Renal cortical epithelial cell (primary cell): ENCODE results near the gene MSANTD7. TPM values are rescaled to one million over a fixed set of nuclear protein-coding genes. Genes with fewer than 3 reads are reported as not detected.
"Not testable (repeated sequence)": the region's sequence is repeated elsewhere in the genome, so short reads cannot be mapped to it uniquely, and the experiment has no call there.

ENCODE experiments used
- DNase-seq: peaks from one replicate; pipeline ENCODE4 v3.0.0-alpha.2; 2011; ENCODE audit warnings: low read depth
- total RNA-seq: library from RNA; depleted of rRNA; stranded (reverse); fragments of >200 nt; gene quantifications from 2 replicates; pipeline ENCODE4 v1.2.3, GENCODE V29; 2014

MSANTD7 gene
- total RNA-seq, 1 donor from 2014 or later: 17.6 TPM

GRCh38 chr10:14837003-14837756, 926 bp upstream of the MSANTD7 start:
- peak; percentile 21 for DNase-seq

- DNase-seq: peak; percentile 12
Measured at GRCh38 chr10:14838582-14839304, 637 bp downstream of the MSANTD7 start.

DNA sequence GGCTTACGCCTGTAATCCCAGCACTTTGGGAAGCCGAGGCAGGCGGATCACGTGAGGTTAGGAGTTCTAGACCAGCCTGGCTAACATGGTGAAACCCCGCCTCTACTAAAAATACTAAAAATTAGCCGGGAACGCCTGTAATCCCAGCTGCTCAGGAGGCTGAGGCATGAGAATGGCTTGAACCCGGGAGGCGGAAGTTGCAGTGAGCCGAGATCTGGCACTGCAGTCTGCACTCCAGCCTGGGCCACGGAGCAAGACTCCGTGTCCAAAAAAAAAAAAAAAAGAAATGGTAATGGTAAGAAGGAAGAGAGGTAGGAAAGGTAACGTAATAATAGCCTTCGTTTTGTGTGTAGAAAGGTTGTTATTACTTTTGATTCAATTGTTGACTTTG, 1.2 kb downstream of the MSANTD7 start:
- peak; percentile 3 for DNase-seq

DNA sequence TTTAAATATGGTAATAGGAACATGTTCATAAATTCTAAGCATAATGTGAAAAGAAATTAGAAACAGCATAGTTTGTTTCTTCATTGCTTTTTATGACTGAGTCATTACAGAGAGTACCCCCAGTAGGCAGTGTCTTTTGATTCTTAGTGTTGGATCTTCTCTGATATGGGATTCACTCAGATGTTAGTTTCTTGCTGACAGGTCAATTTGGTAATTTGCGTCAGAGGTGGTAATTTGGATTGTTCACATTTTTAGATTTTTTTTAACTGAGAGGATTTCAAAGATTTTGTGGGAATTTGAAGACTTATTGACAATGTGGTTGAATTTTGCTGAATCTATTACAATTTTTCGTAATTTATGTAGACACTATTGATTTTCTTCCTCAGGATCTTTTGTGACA, 2.1 kb downstream of the MSANTD7 start:
- no peak for DNase-seq

DNA sequence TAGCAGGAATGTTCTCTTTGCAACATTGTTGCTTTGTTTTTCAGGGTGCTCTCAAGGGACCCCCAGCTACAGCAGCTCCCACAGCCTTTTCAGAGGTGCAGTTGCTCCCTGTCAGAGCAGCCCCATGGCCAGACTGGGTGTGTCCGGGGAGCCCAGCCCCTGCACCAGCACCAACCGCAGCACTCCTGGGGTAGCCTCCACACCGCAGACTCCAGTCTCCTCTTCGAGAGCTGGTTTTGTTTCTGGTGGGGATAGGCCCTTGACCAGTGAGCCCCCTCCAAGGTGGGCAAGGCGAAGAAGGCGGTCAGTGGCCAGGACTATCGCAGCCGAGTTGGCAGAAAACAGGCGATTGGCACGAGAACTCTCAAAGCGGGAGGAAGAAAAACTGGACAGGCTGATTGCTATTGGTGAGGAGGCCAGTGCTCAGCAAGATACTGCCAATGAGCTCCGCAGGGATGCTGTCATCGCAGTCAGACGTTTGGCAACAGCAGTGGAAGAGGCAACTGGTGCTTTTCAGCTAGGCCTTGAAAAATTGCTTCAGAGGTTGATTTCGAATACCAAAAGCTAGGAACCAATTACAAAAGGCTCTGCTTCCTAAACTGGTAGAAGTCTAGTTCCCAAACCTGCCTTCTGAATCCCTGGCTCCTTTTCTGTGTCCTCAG, 5.4 kb downstream of the MSANTD7 start:
- no peak for DNase-seq

DNA sequence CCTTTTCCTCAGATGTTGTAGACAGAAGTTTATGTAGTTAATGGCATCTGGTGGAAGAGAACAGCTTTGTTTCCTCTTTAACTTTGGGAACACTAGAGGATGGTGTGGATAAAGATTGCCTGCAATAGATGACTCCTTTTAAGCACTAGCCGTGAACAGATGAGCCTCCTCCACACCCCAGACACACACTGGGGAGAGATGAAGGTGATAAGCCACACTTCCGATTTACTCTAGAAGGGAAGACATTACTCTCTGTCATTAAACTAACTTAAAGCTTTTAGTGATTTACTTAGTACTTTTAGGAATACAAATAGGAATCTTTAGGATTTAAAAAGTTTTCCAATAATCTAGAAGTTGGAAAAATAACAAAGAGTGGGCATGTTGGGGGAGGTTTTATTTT, 6.8 kb downstream of the MSANTD7 start:
- DNase-seq: no peak

DNA sequence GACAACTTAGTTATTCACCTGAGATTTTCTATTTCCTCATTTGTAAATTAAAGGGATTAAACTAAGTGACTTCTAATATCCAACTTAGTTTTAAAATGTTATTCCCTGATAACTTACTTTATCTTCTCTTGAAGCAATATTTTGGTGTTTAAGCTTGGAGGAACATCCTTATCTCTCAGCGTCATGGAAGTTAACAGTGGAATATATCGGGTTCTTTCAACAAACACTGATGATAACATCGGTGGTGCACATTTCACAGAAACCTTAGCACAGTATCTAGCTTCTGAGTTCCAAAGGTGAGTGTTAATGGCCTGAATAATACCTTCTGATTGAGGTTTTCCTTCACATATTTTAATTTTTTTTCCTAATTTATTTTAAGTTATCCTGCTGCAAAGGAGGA, 14.1 kb downstream of the MSANTD7 start:
- no peak for DNase-seq

DNA sequence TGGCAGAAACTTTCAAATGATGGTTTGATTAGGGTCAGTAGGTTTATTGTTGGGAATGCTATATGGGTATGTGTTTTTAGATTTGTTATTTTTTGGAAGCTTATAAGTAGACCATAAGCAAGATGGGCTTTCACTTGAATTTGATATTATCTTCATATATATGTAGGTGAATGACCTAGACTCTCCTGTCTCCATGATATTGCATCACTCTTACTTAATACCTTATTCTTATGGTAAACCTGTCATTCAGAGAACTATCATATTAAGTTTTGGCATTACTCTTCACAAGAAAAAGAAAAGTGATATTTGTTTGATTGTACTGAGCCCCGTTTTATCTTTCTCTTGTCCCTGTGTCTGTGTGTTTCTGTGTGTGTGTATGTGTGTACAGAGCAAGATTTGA, 17.3 kb downstream of the MSANTD7 start:
- no peak for DNase-seq

DNA sequence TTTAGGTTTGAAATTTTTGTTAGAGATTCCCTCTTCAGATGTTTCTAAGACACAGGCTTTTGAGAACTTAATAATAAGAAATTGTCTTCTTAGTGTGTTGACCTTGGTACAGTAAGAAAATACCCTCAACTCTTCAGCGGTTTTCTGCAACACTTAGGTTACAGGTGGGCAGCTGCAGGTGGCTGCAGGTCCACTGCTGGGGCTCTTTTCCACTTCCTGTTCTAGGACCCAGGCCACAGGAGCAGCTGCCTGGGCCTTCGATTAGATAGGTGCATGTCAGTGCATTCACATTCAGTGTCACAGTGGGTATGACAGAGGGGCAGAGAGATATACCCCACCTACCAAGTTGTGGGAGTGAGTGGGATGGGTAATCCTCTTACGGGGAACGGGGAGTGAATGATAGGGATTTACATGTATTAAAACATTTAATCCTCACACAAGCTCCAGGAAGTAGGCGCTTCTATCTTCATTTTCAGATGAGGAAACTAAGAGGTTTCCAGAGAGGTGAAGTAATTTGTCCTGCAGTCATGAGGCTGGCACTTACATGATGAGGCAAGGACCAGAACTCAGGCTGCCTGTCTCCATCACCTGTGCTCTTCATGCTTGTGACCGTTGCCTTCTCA, 20.3 kb downstream of the MSANTD7 start:
- no peak for DNase-seq

- DNase-seq: no peak
Measured at GRCh38 chr10:14859043-14859442, 20.9 kb downstream of the MSANTD7 start.

- no peak for DNase-seq
Measured at GRCh38 chr10:14859775-14860174, 21.7 kb downstream of the MSANTD7 start.

DNA sequence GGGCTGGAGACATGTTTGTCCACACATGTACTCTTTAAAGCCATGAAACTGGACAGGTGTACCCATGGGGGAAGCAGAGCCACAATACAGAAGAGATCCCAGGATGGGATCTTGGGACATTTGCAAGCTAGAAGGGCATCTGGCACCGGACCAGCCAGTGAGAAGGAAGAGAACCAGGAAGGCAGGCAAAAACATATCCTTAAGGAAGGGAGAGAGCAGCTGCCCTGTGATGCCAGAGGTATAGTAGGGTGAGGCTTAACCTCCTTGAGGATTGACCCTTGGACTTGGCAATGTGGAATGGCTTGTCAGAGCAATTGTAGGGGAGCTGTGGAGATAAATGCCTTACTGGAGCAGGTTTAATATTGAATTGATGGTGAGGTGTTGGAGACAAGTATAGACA, 22.7 kb downstream of the MSANTD7 start:
- no peak for DNase-seq

DNA sequence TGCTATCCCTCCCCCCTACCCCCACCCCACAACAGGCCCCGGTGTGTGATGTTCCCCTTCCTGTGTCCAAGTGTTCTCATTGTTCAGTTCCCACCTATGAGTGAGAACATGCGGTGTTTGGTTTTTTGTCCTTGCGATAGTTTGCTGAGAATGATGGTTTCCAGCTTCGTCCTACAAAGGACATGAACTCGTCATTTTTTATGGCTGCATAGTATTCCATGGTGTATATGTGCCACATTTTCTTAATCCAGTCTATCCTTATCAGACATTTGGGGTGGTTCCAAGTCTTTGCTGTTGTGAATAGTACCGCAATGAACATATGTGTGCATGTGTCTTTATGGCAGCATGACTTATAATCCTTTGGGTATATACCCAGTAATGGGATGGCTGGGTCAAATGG, 26.4 kb downstream of the MSANTD7 start:
- DNase-seq: not testable (repeated sequence)

DNA sequence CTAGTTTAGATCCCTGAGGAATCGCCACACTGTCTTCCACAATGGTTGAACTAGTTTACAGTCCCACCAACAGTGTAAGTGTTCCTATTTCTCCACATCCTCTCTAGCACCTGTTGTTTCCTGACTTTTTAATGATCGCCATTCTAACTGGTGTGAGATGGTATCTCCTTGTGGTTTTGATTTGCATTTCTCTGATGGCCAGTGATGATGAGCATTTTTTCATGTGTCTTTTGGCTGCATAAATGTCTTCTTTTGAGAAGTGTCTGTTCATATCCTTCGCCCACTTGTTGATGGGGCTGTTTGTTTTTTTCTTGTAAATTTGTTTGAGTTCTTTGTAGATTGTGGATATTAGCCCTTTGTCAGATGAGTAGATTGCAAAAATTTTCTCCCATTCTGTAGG, 26.8 kb downstream of the MSANTD7 start:
- not testable (repeated sequence) for DNase-seq

GRCh38 chr10:14873090-14873760, 35.1 kb downstream of the MSANTD7 start:
- DNase-seq: no peak

- DNase-seq: no peak
Measured at GRCh38 chr10:14875941-14876340, 37.8 kb downstream of the MSANTD7 start.

- no peak for DNase-seq
Measured at GRCh38 chr10:14876764-14877163, 38.7 kb downstream of the MSANTD7 start.

- peak; percentile 78 for DNase-seq
Measured at GRCh38 chr10:14878266-14879123, 40.4 kb downstream of the MSANTD7 start, which contains the start of gene SUV39H2. Gene SUV39H2, plus strand, starts transcription at chr10:14878866. Its CDS starts 23 bp downstream, at chr10:14878889.

GRCh38 chr10:14879124-14879927, 41.2 kb downstream of the MSANTD7 start:
- DNase-seq: peak; percentile 14

DNA sequence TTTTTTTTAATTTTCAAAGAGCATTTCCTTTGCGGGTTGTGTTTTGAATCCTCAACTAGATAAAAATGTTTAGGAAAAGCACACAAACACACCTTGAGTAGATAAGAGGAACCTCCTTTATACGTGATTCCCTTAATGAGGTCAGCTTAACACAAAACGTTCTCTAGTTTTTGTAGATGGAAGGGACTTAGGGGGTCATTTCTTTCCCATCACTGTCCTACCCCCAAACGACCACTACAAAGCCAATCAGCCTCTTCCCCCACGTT, 41.8 kb downstream of the MSANTD7 start:
- DNase-seq: no peak
